ENCODE data around the gene CETN3. TPM values are rescaled to one million over a fixed set of nuclear protein-coding genes. Genes with fewer than 3 reads are reported as not detected.

The CETN3 gene
- total and polyA plus RNA-seq, 2 of the 8 experiments (the other 6 are each of a cell fraction or from before 2014, with no cell fraction given): 4.8 to 43.8 TPM

DNA sequence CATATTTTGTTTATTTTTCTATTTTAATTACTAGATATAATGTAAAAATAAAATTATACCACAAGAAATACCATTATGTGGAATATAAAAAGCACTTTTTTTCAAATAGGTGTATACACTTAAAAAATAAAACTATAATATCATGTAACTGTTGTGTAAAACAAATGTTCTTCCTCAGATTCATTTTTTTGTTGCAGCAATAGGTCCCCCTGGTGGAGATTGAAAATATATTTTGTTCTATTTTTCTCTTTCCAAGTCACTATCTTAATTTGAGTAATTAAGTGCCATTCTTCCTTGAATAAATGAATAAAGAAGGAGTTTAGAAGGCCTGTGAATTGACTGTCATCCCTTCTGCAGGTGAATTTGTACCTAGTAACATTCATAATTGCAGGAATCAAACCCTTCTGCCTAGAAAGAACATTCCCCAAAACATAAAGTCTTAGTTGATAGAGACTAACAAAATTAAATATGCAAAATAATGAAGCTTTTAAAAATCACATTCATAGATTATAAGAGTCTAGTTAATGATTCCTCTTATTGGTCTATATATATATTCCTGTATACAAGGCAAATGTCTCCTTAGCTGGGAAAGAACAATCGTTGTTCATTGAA lies 23.4 kb downstream of the CETN3 start:
- Histone ChIP-seq H2BK15ac (ENCODE audit: low read length) (no peak overlapping the region), H3K79me1 (ENCODE audit: low read depth, low read length) (no peaks in the 10 kb centered on the region), H3K23me2 (ENCODE audit: low read depth, low read length) (no peaks in the 10 kb centered on the region), H3K27ac (ENCODE audit: low read depth, low read length) (no peak overlapping the region), H4K20me1 (replicated peaks in 1 of 2; ENCODE audit: control insufficient read depth in 1 of 2, insufficient read depth in 2 of 2, low read length in 2 of 2) (no peaks in the 10 kb centered on the region), H2BK120ac (replicated peaks; ENCODE audit: low read depth, low read length) (no peak overlapping the region), H3K4ac (replicated peaks; ENCODE audit: insufficient read length, low read depth, low read length) (no peak overlapping the region), H3K14ac (ENCODE audit: insufficient read length) (no peak overlapping the region), H2BK5ac (ENCODE audit: low read depth, low read length) (no peak overlapping the region), H3K9ac (replicated peaks in 1 of 4; ENCODE audit: extremely low read depth in 1 of 4, low read depth in 3 of 4, low read length in 3 of 4) (no peak overlapping the region), H4K91ac (replicated peaks; ENCODE audit: insufficient read length, low read length) (no peak overlapping the region), H2AK5ac (ENCODE audit: low read depth, low read length) (no peak overlapping the region), H4K5ac (ENCODE audit: insufficient read length, low read depth, low read length) (no peak overlapping the region), H4K8ac (ENCODE audit: extremely low read depth, insufficient read depth, low read length) (no peak overlapping the region), H3K56ac (replicated peaks; ENCODE audit: insufficient read length, low read depth, low read length) (no peak overlapping the region), H3K18ac (ENCODE audit: extremely low read depth, low read length) (no peak overlapping the region), H3K9me3 (ENCODE audit: insufficient read depth in 2 of 2, low read depth in 1 of 2, low read length in 1 of 2) (no peaks in the 10 kb centered on the region), H2BK20ac (ENCODE audit: low read length) (no peak overlapping the region), H3K4me1 (replicated peaks in 1 of 4; ENCODE audit: control insufficient read depth in 3 of 4, insufficient read depth in 4 of 4, low read length in 3 of 4) (no peaks in the 10 kb centered on the region), H2AFZ (ENCODE audit: low read length) (no peak overlapping the region), H3K36me3 (ENCODE audit: control insufficient read depth in 2 of 4, insufficient read depth in 4 of 4, low read length in 3 of 4) (no peaks in the 10 kb centered on the region), H3K4me3 (ENCODE audit: extremely low read depth in 1 of 4, insufficient read depth in 2 of 4, low read depth in 3 of 4, low read length in 4 of 4) (no peak overlapping the region), H3K79me2 (ENCODE audit: control insufficient read depth in 1 of 2, insufficient read depth in 2 of 2, low read length in 2 of 2) (no peaks in the 10 kb centered on the region), H3K4me2 (ENCODE audit: insufficient read depth in 1 of 2, low read depth in 2 of 2, low read length in 2 of 2) (no peak overlapping the region), H3K23ac (ENCODE audit: insufficient read length) (no peak overlapping the region), H2BK12ac (ENCODE audit: low read depth, low read length) (no peak overlapping the region), H3K27me3 (replicated peaks in 1 of 4; ENCODE audit: control insufficient read depth in 3 of 4, extremely low read depth in 1 of 4, insufficient read depth in 3 of 4, low read length in 3 of 4) (no peaks in the 10 kb centered on the region)
- ChIA-PET POLR2A (ENCODE audit: partially characterized antibody) (interaction anchor here (1.0 to 1.5 kb wide), 2 partner anchors 15 to 23 kb away, joined by 3 to 5 read pairs; partner anchors contain the start of gene CETN3), CTCF (ENCODE audit: partially characterized antibody) (interaction anchor here (0.8 to 2.8 kb wide), 18 partner anchors 8 to 398 kb away, joined by 3 to 19 read pairs (median 4); no protein-coding TSS in a partner anchor)
- DNase-seq (ENCODE audit: low read depth in 1 of 2, low spot score in 2 of 2): no peak
- no peak for TF ChIP-seq CBX8 (IDR thresholded peaks at IDR 0.05; ENCODE audit: borderline replicate concordance, low read depth, low read length)
- TF ChIP-seq RFX5 (IDR thresholded peaks at IDR 0.05; ENCODE audit: borderline replicate concordance, low read depth, low read length): no peak
- peak in 1 of 2 experiments; percentile 65 for TF ChIP-seq RAD21 (IDR thresholded peaks at IDR 0.05 in 1 of 2, conservative IDR thresholded peaks at IDR 0.05 in 1 of 2; ENCODE audit: low read depth in 2 of 2, low read length in 2 of 2)
- TF ChIP-seq SP4 (IDR thresholded peaks at IDR 0.05; ENCODE audit: low read length): no peak
- TF ChIP-seq, protein P1, sequence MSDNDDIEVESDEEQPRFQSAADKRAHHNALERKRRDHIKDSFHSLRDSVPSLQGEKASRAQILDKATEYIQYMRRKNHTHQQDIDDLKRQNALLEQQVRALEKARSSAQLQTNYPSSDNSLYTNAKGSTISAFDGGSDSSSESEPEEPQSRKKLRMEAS (IDR thresholded peaks at IDR 0.05): no peak
- TF ChIP-seq, protein P2, sequence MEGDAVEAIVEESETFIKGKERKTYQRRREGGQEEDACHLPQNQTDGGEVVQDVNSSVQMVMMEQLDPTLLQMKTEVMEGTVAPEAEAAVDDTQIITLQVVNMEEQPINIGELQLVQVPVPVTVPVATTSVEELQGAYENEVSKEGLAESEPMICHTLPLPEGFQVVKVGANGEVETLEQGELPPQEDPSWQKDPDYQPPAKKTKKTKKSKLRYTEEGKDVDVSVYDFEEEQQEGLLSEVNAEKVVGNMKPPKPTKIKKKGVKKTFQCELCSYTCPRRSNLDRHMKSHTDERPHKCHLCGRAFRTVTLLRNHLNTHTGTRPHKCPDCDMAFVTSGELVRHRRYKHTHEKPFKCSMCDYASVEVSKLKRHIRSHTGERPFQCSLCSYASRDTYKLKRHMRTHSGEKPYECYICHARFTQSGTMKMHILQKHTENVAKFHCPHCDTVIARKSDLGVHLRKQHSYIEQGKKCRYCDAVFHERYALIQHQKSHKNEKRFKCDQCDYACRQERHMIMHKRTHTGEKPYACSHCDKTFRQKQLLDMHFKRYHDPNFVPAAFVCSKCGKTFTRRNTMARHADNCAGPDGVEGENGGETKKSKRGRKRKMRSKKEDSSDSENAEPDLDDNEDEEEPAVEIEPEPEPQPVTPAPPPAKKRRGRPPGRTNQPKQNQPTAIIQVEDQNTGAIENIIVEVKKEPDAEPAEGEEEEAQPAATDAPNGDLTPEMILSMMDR (IDR thresholded peaks at IDR 0.05; ENCODE audit: control extremely low read depth in 1 of 3, insufficient read depth in 1 of 3, low read depth in 1 of 3, low read length in 3 of 3): peak in 2 of 3 experiments; percentile 19 to 25; a peak in 2 of 4 replicates
- no peak for TF ChIP-seq CTBP2 (IDR thresholded peaks at IDR 0.05; ENCODE audit: borderline replicate concordance, insufficient read depth, insufficient read length, low read length)
- no peak for FAIRE-seq
- 97% methylated on average over 1 of the region's 1 CpG; no CpG with 5 or more reads in 1 of the 2 experiments for WGBS, 2 experiments (ENCODE audit: extremely low coverage in 1 of 2, insufficient coverage in 1 of 2, insufficient read length in 1 of 2, insufficient replicate concordance in 2 of 2, low coverage in 1 of 2, low lambda C conversion rate in 2 of 2, missing lambda C conversion rate in 1 of 2)

All from H1 (cell line).